Neuron (in vitro differentiated cells): ENCODE results near the gene TRAF2.

ENCODE experiments used
- H2AFZ ChIP-seq: one replicate; pipeline ENCODE4 v1.6.1; 2013; ENCODE audit warnings: low read depth, mild to moderate bottlenecking, inconsistent platforms, low read length, moderate library complexity
- H3K27me3 ChIP-seq: one replicate; pipeline ENCODE4 v1.6.1; 2013; ENCODE audit warnings: low read length; ENCODE audit not compliant: insufficient read depth
- H3K36me3 ChIP-seq: one replicate; pipeline ENCODE4 v1.6.1; 2013; ENCODE audit warnings: low read length; ENCODE audit not compliant: insufficient read depth
- H3K4me1 ChIP-seq: one replicate; pipeline ENCODE4 v1.6.1; 2013; ENCODE audit warnings: low read length; ENCODE audit not compliant: insufficient read depth
- H3K4me3 ChIP-seq: 2 replicates; pipeline ENCODE4 v1.5.1; 2013; ENCODE audit warnings: mild to moderate bottlenecking, low read length, moderate library complexity
- H3K9me3 ChIP-seq: one replicate; pipeline ENCODE4 v1.6.1; 2013; ENCODE audit warnings: low read length

The TRAF2 gene

DNA sequence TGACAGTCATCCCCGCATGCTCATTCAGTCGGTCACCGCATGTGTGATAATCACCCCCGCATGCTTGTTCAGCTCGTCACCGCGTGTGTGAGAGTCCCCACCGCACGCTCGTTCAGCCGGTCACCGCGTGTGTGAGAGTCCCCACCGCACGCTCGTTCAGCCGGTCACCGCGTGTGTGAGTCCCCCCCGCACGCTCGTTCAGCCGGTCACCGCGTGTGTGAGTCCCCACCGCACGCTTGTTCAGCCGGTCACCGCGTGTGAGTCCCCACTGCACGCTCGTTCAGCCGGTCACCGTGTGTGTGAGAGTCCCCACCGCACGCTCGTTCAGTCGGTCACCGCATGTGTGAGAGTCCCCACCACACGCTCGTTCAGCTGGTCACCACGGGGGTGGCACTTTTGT, 3.5 kb downstream of the TRAF2 start:
- H3K27me3 ChIP-seq = no peaks in the 10 kb centered on the region
- peaks cover 14% of the 10 kb centered on the region for H3K36me3 ChIP-seq
- no peak overlapping the region for H3K4me3 ChIP-seq
- no peak overlapping the region for H2AFZ ChIP-seq
- no peaks in the 10 kb centered on the region for H3K9me3 ChIP-seq
- peaks cover 7% of the 10 kb centered on the region for H3K4me1 ChIP-seq

DNA sequence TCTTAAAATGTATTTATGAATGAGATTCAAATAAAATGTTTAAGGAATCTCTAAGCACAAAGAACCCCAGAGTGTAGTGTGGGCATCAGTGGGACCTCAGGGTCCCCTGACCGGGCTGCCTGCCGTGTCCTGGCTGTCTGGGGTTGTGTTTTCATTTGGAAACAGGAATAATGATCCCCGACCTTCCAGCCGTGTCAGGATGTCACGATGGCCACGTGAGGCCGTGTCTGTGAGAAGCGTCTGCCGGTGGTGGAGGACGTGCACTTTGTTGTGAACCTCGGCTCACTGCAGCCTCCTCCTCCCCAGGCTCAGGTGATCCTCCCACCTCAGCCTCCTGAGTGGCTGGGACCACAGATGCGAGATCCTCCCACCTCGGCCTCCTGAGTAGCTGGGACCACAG, 4.3 kb downstream of the TRAF2 start:
- Histone ChIP-seq H2AFZ (no peak overlapping the region), H3K4me3 (no peak overlapping the region), H3K9me3 (no peaks in the 10 kb centered on the region), H3K36me3 (peaks cover 14% of the 10 kb centered on the region), H3K27me3 (no peaks in the 10 kb centered on the region), H3K4me1 (peaks cover 6% of the 10 kb centered on the region)

DNA sequence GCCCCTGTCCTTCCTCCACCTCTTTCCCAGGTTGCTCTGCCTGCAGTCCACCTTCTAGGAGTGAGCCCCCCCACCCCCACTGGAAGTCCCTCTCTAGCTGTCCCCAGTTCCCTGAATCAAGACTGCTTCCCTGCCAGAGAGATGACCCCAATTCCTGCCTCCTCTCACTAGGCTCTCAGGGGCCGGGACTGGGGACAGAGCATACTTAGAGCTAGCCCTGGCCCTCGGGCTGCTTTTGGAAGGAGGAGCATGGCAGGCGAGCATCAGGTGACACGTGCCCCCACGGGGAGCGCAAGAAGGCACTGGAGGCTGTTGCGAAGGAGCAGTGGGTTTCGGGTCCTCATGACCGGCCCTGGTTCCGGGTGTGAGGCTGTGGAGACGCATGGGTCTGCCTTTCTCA, 9.7 kb downstream of the TRAF2 start:
- Histone ChIP-seq H3K27me3 (no peaks in the 10 kb centered on the region), H3K36me3 (peaks cover 17% of the 10 kb centered on the region), H3K4me1 (no peaks in the 10 kb centered on the region), H3K4me3 (no peak overlapping the region), H3K9me3 (no peaks in the 10 kb centered on the region), H2AFZ (no peak overlapping the region)

DNA sequence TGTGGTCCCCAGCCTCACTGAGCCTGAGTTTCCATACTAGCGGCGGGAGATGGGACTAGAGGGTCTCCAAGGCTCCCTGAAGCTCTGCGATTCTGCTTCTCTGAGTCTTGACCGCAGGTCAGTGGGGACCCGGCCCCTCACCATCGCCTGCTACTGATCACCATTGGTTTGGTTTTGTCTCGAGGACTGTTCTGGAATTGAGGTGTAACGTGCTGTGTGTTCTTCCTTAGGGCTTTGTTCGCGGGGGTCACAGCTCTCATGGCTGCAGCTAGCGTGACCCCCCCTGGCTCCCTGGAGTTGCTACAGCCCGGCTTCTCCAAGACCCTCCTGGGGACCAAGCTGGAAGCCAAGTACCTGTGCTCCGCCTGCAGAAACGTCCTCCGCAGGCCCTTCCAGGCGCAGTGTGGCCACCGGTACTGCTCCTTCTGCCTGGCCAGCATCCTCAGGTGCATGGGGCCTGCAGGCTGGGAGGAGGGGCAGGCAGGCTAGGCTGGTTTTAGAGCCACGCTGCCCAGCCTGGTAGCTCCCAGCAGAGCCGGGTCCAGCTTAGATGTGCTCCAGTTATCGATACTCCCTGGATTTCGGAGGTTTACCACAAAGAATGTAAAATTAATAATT, 12.3 kb downstream of the TRAF2 start:
- no peaks in the 10 kb centered on the region for H3K9me3 ChIP-seq
- no peaks in the 10 kb centered on the region for H3K4me1 ChIP-seq
- H3K27me3 ChIP-seq = no peaks in the 10 kb centered on the region
- peaks cover 32% of the 10 kb centered on the region for H3K36me3 ChIP-seq
- no peak overlapping the region for H3K4me3 ChIP-seq
- H2AFZ ChIP-seq = no peak overlapping the region

DNA sequence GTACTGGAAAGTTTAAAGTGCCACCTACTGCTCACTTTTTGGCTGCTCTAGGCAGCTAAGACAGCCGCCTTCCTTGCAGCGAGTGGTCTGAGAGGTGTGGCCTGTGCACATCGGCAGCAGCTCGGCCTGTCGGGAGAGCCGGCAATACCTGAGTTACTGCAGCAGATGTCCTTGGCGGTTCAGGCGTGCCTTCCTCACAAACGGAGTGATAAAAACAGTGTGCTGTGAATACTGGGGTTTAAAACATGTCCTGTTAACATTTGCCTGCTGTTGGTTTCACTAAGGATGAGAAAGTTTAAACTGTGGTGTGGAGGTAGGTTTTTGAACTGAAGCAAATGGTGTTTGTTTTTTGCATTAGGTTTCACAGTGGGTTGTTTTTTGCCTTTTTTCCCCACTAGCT, 12.9 kb downstream of the TRAF2 start:
- Histone ChIP-seq H3K27me3 (no peaks in the 10 kb centered on the region), H2AFZ (no peak overlapping the region), H3K4me1 (no peaks in the 10 kb centered on the region), H3K36me3 (peaks cover 32% of the 10 kb centered on the region), H3K9me3 (no peaks in the 10 kb centered on the region), H3K4me3 (no peak overlapping the region)

DNA sequence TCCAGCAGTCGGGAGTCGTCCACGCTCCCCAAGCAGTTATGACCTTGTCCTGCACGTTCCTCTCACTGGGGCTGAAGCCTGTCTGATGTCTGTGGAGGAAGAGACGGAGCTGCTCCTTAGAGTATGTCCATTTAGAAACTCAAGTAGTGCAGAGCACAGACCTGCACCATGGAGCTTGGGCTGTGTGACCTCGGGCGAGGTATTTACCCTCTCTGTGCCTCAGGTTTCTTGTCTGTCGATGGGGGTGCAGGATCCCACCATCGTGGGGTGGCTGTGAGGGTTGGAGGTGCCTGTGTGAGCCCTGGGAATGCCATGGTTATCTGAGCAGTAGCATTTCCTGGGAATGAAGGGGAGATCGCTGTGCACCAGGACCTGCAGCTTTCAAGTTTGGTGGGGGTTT, 14.2 kb downstream of the TRAF2 start:
- H3K36me3 ChIP-seq = peaks cover 40% of the 10 kb centered on the region
- H3K27me3 ChIP-seq = no peaks in the 10 kb centered on the region
- H3K9me3 ChIP-seq = no peaks in the 10 kb centered on the region
- H3K4me3 ChIP-seq = no peak overlapping the region
- no peaks in the 10 kb centered on the region for H3K4me1 ChIP-seq
- H2AFZ ChIP-seq = no peak overlapping the region

DNA sequence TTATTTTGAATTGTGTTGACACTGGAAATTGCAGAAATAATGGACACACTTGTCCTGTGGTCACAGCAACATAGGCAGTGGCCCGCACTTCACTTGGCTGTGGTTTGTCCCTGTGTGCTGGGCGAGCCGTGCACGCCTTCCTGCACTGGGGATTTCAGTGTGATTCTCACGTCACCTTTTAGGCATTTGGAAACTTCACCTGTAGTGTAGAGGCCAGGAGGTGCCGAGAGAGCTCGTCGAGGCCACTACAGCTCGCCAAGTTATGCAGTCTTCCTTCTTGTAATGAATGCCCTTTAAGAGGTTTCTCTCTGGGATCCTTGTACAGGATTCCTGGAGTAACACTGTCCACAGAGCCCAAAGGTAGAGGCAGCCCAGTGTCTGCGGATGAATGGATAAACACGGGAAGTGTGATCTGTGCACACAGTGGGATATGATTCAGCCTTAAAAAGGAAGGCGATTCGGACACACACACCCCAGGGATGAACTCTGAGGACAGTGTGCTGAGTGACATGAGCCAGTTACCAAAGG, 14.7 kb downstream of the TRAF2 start:
- no peaks in the 10 kb centered on the region for H3K9me3 ChIP-seq
- peaks cover 40% of the 10 kb centered on the region for H3K36me3 ChIP-seq

DNA sequence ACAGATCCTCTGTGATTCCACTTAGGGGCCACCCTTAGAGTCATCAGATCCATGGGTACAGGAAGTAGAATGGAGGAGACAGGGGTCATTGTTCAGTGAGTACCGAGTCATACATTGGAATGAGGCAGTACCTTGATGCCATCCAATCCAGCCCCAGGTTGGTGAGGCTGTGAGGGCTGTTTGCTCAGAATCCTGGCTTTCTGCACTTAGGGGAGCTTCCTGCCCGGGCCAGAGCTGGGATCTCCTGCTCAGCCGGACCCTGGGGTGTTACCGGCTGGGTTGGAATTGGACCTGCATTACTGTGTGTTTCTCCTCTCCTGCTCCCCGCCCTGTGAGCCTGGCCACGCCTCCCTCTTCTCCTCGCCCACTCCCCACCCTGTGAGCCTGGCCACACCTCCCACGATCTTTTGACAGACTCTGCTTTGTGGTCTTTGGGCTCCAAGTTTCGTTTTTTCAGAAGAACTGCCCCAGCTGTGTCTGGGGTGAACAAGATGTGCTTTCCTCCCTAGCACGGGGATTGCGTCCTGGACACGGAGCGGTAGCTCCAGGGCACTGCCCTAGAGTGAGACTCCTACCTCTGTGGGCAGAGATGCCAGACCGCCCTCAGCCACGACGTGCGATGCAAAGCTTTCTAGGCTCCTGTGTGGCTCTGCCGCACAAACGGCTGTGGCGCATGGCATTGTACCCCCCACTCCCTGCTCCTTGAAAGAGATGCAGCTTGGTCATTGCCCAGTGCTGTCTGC, 15.4 kb downstream of the TRAF2 start:
- no peaks in the 10 kb centered on the region for H3K27me3 ChIP-seq
- peaks cover 44% of the 10 kb centered on the region for H3K36me3 ChIP-seq
- H3K4me3 ChIP-seq = no peak overlapping the region
- H3K9me3 ChIP-seq = no peaks in the 10 kb centered on the region
- no peaks in the 10 kb centered on the region for H3K4me1 ChIP-seq
- no peak overlapping the region for H2AFZ ChIP-seq

More for the DNA sequence above, 14.7 kb downstream of the TRAF2 start:
- no peaks in the 10 kb centered on the region for H3K4me1 ChIP-seq
- no peak overlapping the region for H2AFZ ChIP-seq
- no peak overlapping the region for H3K4me3 ChIP-seq
- H3K27me3 ChIP-seq = no peaks in the 10 kb centered on the region

DNA sequence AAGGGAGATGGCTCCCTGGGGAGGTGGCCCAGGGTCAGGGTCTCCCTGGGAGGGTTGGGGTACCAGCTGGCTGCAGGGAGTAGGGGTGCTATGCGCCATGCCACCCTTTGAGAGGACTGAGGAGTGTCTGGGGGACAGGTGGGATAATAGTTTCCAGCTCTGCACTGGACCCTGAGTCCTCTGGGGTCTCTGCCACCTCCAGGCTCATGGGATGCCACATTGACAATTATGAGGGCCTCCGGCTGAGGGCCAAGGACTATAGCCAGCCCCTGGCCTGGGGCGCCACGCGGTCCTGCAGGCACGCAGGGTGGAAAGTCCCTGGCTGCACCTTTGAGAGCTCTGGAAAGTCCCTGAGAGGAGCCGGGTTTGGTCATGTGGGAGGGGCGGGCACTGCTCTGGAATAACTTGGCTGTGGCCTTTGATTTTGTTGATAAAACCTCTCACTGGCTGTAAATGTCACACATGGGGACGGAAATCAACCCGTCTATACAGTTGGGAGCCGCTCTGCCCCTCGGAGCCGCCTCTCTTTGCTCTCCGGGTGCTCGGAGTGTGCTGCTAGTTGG, 16.0 kb downstream of the TRAF2 start:
- Histone ChIP-seq H3K36me3 (peaks cover 48% of the 10 kb centered on the region), H3K27me3 (no peaks in the 10 kb centered on the region), H3K4me3 (no peak overlapping the region), H3K4me1 (no peaks in the 10 kb centered on the region), H3K9me3 (no peaks in the 10 kb centered on the region), H2AFZ (no peak overlapping the region)

DNA sequence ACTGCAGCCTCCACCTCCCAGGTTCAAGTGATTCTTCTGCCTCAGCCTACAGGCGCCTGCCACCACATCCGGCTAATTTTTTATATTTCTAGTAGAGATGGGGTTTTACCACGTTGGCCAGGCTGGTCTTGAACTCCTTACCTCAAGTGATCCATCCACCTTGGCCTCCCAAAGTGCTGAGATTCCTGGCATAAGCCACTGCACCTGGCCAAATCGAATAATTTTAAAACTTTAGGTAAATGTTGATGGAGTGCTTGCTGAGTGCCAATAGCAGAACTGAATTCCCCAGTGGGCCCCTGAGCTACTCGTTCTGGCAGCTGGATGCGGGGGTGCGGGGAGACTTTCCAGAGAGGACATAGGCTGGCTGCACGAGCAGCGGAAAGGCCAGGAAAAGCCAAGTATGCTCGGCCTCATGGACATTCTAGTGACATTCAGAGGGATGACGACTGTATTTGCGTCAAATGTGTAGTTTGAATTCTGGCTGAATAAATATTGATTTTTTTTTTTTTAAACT, 16.8 kb downstream of the TRAF2 start:
- Histone ChIP-seq H3K27me3 (no peaks in the 10 kb centered on the region), H2AFZ (no peak overlapping the region)

DNA sequence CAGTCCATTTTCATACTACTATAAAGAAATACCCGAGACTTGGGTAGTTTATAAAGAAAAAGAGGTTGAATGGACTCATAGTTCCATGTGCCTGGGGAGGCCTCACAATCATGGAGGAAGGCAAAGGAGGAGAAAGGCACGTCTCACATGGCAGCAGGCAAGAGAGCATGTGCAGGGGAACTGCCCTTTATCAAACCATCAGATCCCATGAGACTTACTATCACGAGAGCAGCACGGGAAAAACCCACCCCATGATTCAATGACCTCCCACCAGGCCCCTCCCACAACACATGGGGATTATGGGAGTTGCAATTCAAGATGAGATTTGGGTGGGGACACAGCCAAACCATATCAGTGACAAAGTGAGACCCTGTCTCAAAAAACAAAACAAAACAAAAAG, 19.9 kb downstream of the TRAF2 start:
- no peaks in the 10 kb centered on the region for H3K27me3 ChIP-seq
- peaks cover 53% of the 10 kb centered on the region for H3K36me3 ChIP-seq

More for the DNA sequence above, 16.8 kb downstream of the TRAF2 start:
- Histone ChIP-seq H3K9me3 (no peaks in the 10 kb centered on the region), H3K4me1 (no peaks in the 10 kb centered on the region), H3K4me3 (no peak overlapping the region), H3K36me3 (peaks cover 55% of the 10 kb centered on the region)

DNA sequence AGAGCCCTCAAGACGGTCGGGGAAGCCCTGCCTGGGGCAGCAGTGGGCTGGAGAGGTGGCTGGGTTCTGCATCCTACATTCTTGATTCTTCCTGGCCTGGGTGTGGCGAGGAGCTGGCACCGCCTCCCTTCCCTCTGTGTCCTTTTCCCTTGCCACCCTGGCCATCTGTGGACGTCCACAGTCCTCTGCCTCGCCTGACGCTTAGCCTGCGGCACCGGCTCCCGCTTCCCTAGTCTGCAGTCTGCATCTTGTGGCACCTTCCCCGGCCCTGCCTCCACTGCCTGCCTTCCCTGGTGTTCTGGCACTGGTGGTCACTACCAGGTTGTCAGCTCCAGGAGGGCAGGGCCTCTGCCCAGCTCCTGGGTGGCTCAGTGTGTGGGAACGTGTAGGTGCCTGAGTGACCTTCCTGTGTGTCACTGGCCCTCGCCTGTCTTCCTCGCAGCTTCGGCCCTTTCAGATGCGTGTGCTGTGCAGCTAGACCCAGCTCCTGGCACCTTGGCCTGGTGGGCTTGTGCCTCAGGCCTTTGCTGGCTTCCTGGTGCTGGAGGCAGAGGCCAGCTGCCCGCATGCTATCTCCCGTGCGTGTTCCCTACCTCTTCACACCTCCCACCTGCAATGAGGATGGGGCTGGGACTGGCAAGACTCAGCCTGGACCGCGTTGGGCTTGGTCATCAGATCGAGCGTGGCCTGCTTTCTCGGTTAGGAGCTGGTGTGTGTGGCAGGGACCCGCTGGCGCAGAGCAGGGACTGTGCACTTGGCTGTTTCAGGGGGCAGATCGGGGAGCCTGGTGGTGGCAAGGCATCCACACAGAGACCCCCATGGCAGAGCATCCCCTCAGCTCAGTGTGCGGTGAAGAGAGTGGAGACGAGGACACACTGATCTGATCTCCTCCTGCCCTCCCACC, 20.9 kb downstream of the TRAF2 start:
- H3K9me3 ChIP-seq = no peaks in the 10 kb centered on the region
- no peak overlapping the region for H3K4me3 ChIP-seq
- no peaks in the 10 kb centered on the region for H3K4me1 ChIP-seq
- no peak overlapping the region for H2AFZ ChIP-seq
- H3K27me3 ChIP-seq = no peaks in the 10 kb centered on the region
- H3K36me3 ChIP-seq = peaks cover 47% of the 10 kb centered on the region

More for the DNA sequence above, 19.9 kb downstream of the TRAF2 start:
- Histone ChIP-seq H3K4me1 (no peaks in the 10 kb centered on the region), H2AFZ (no peak overlapping the region), H3K9me3 (no peaks in the 10 kb centered on the region), H3K4me3 (no peak overlapping the region)
